GM19193 (cell line): ENCODE data around the gene KCNQ1OT1.

Source experiments
- POLR2A ChIP-seq: IDR thresholded peaks from 4 replicates; pipeline ENCODE4 v1.6.1; 2011; ENCODE audit not compliant: insufficient read depth, insufficient read length; ENCODE audit errors: extremely low read depth

Gene KCNQ1OT1

GRCh38 chr11:2699531-2700414 lies at the start of gene KCNQ1OT1:
Gene KCNQ1OT1, minus strand, starts transcription at chr11:2699994.
- TF ChIP-seq POLR2A = peak; percentile 98

- TF ChIP-seq POLR2A = no peak
Observed at GRCh38 chr11:2748814-2749554, 49.2 kb upstream of the KCNQ1OT1 start.

GRCh38 chr11:2748061-2748813 lies 48.4 kb upstream of the KCNQ1OT1 start:
- TF ChIP-seq POLR2A = no peak

DNA sequence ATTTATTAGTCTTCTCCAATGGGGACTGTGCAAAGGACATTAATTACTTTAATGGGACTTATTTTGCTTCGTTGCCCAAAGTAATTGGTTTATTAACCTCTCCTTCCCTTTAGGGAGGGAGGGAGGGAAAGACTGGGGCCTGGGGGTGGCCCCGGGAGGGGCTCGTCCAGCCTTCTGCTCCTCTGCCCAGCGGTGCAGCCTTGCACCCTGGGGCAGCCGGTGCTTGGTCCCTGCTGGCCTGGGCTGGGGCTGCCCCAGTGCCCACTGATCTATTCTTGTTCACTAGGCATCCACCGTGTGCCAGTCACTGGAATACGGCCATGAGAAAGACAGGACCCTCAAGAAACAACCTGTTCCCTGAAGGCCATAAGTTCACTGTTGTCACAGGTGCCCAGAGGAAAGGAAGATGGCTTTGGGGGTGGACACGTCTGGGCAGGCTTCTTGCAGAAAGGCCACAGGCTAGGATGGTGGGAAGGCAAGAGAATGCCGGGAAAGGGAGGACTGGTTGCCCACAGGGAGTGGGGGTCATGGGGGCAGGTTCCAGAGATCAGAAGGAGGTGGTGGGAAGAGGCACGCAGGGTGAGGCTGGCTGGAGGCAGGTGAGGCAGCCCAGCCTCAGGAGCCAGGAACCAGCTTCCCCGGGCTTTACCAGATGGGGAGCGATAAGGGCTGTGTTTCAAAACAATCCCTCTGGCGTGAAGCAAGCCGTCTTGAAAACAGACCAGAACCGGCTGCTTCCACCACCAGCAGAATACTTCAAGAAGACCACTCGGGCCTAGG lies 47.6 kb upstream of the KCNQ1OT1 start:
- TF ChIP-seq POLR2A = no peak

DNA sequence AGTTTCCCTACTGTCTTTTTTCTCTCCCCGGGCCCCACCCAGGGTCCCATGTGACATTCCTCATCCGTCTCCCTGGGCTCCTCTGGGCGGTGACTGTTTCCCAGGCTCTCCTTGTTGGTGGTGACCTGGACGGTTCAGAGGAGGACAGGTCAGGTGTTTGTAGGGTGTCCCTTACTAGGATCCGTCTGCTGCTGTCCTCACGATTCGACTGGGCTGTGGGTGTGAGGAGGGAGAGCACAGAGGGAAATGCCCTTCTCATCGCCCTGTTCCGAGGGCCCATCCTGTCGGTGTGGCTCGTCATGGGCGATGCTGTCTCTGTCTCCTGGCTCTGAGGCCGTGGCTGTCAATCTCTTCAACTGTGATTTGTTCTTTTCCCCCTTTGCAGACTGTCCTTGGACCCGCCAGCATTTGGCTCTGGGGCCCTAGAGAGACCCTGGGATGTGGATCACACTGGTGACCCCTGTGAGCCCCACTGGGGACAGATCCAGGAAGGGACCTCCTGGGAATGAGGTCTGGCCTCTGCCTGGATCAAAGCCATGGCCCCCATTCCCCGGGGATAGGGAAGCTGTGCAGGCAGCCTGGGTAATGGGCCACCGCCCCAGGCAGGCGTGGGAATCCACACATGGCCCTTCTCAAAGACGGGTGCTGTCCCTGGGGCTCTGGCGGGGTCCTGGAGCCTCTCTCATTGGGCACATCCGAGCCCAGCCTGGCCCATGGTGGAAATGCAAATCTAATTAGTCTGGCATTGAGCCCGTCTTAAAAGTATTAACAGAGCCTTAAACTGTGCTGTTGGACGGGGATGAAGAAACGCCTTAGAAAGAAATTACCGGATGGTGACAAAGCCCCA lies 46.8 kb upstream of the KCNQ1OT1 start:
- no peak for TF ChIP-seq POLR2A

GRCh38 chr11:2745511-2745910 lies 45.7 kb upstream of the KCNQ1OT1 start:
- no peak for TF ChIP-seq POLR2A

DNA sequence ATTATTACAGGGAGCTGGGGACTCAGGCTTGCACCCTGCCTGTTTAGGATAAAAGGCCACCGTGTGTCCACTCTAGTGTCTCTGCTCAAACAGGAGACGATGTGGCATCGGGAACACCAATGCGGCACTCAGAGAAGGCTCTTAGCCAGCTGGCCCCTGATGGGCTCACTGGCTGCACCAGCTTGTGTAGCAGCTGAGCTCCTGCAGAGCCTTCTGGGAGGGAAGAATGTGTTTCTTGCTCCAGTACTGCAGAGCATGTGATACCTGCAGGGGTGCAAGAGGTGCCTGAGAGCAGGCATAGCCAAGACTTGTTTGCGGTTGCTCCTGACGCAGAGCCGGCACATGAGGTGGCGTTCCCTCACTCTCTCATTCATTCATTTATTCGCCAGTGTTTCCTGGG lies 44.4 kb upstream of the KCNQ1OT1 start:
- TF ChIP-seq POLR2A = no peak

- TF ChIP-seq POLR2A = no peak
Observed at GRCh38 chr11:2743427-2744110, 43.8 kb upstream of the KCNQ1OT1 start.

GRCh38 chr11:2742611-2743426 lies 43.0 kb upstream of the KCNQ1OT1 start:
- no peak for TF ChIP-seq POLR2A

DNA sequence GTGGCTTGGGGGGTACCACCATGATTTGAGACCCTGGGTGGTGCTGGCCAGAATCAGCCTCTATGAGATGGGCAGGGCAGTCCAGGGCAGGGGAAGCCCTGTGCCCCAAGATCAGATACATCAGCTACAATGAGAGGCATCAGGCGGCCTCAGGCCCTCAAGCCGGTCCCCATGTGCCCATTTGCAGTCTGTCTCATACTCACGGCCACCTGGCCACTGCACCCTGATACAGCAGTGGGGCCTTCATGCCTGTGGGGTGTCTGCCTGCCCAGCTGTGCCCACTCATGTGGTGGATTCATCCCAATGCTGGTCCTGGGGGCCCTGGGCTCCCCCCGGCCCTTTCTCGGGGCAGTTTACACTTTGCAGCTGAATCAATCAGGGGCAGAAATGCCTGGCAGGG lies 42.4 kb upstream of the KCNQ1OT1 start:
- no peak for TF ChIP-seq POLR2A

- TF ChIP-seq POLR2A = no peak
Observed at GRCh38 chr11:2741377-2742131, 41.8 kb upstream of the KCNQ1OT1 start.

DNA sequence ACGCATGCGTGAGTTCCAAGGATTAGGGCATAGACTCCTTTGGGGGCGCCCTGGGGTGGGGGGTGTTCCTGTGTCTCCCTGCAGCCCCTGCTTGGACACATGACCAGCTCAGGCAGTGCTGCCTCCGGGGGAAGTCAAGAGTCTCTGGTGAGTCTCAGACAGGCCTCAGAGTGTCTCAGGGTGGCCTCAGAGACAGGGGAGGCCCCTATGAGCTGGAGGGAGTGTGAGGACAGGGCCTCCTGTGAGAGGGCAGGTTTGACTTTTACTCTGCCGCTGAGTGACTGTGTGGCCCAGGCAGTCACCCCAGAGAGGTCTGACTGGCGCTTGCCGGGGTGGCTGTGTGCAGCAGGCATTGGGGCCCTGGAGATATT lies 41.2 kb upstream of the KCNQ1OT1 start:
- TF ChIP-seq POLR2A = no peak

- no peak for TF ChIP-seq POLR2A
Observed at GRCh38 chr11:2740275-2740940, 40.6 kb upstream of the KCNQ1OT1 start.
